ENCODE measurements around the gene UBE3B.

The UBE3B gene

GRCh38 chr12:109557200-109557599 is 79.8 kb downstream of the UBE3B start:
- no peak for DNase-seq

GRCh38 chr12:109557805-109558204 is 80.4 kb downstream of the UBE3B start:
- no peak for DNase-seq

- no peak for DNase-seq
These were observed 81.2 kb downstream of the UBE3B start for GRCh38 chr12:109558374-109559199.

GRCh38 chr12:109559200-109559505 is 81.7 kb downstream of the UBE3B start:
- no peak for DNase-seq

GRCh38 chr12:109559601-109560000 is 82.2 kb downstream of the UBE3B start:
- no peak for DNase-seq

GRCh38 chr12:109560867-109561710 is 83.7 kb downstream of the UBE3B start:
- no peak for DNase-seq

- DNase-seq: no peak
These were observed 84.2 kb downstream of the UBE3B start for GRCh38 chr12:109561711-109562030.

- DNase-seq: no peak
These were observed 85.4 kb downstream of the UBE3B start for GRCh38 chr12:109562871-109563270.

GRCh38 chr12:109563291-109564284 is 86.2 kb downstream of the UBE3B start:
- DNase-seq: no peak

- DNase-seq: no peak
These were observed 89.0 kb downstream of the UBE3B start for GRCh38 chr12:109566424-109566823.

- no peak for DNase-seq
These were observed 89.9 kb downstream of the UBE3B start for GRCh38 chr12:109567296-109567695.

- no peak for DNase-seq
These were observed 90.5 kb downstream of the UBE3B start for GRCh38 chr12:109567967-109568366.

GRCh38 chr12:109568486-109568885 is 91.1 kb downstream of the UBE3B start:
- no peak for DNase-seq

GRCh38 chr12:109571773-109572505 is 94.5 kb downstream of the UBE3B start:
- no peak for DNase-seq

GRCh38 chr12:109572506-109572845 is 95.0 kb downstream of the UBE3B start:
- no peak for DNase-seq

- DNase-seq: peak; percentile 99 to 100
These were observed 95.8 kb downstream of the UBE3B start, which contains the start of the genes MMAB and MVK for GRCh38 chr12:109573029-109573913. Gene MMAB (minus strand): TSS chr12:109573504. CDS start chr12:109573480, 24 bp downstream. Gene MVK (plus strand): TSS chr12:109573794. CDS start chr12:109574823, 1,029 bp downstream.

- DNase-seq: no peak
These were observed 96.4 kb downstream of the UBE3B start for GRCh38 chr12:109573914-109574244.

- no peak for DNase-seq
These were observed 98.2 kb downstream of the UBE3B start for GRCh38 chr12:109575683-109576082.

- no peak for DNase-seq
These were observed 99.9 kb downstream of the UBE3B start for GRCh38 chr12:109577311-109577710.

GRCh38 chr12:109578330-109578927 is 101.0 kb downstream of the UBE3B start:
- DNase-seq: no peak

- no peak for DNase-seq
These were observed 102.2 kb downstream of the UBE3B start for GRCh38 chr12:109579639-109580038.

All from CD4-positive, alpha-beta T cell treated with Interferon alpha-2 for 1 hour (primary cell).